WTC11 (cell line): ENCODE data around the gene ABCC2.

Experiments
- CTCF ChIP-seq: fragments of 200-600 bp; IDR thresholded peaks from 2 replicates; pipeline ENCODE4 v1.8.0; 2022; ENCODE audit warnings: antibody characterized with exemption
- ESRRA ChIP-seq: sonication (generic); formaldehyde crosslinking; IDR thresholded peaks from 2 replicates; pipeline ENCODE4 v1.8.1; 2022; ENCODE audit warnings: mild to moderate bottlenecking, missing genetic modification reagents, borderline replicate concordance
- JUN ChIP-seq: sonication (generic); formaldehyde crosslinking; IDR thresholded peaks from 2 replicates; pipeline ENCODE4 v1.8.0; 2023; ENCODE audit warnings: mild to moderate bottlenecking, missing genetic modification reagents
- ZNF232 ChIP-seq: sonication (generic); formaldehyde crosslinking; IDR thresholded peaks from 2 replicates; pipeline ENCODE4 v1.8.0; 2022; ENCODE audit warnings: mild to moderate bottlenecking, missing genetic modification reagents
- TF ChIP-seq, protein P1 (sequence below): sonication (generic); formaldehyde crosslinking; IDR thresholded peaks from 2 replicates; pipeline ENCODE4 v1.8.1; 2022; ENCODE audit warnings: low read depth, missing genetic modification reagents, borderline replicate concordance

DNA sequence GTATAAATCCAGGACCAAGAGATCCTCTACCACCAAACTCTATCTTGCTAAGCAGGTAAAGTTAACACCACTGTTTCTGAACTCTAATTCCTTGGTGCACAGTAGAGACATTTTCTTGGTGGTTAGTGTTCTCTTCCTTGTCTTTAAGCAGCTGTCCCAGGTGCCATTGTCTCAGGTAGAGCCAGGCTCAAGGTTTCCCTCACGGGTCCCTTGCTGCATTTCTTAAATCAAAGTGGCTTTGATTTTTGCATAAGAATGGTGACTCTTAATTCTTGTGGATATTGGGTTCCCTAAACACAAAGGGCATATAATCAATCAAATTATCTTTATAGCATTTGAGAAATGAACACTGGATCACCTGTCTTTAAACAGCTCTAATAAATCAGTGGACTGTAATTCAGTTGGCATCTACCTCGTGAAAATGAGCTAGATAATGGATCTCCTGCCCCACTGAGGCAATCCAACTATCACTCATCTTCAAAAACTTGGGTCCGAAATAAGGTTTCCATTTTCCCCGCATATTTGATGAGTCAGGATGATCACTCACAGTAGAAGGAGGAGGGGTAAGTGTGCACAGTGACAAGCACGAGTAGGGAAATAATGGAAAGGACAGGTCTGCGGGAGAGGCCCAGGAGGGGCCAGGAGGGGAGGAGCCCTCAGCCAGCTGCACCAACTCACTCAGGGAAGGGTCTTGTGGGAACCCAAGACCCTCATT, 2.4 kb downstream of the ABCC2 start:
- TF ChIP-seq ZNF232 (CRISPR knock-in tag) (no peak), JUN (no peak), ESRRA (CRISPR knock-in tag) (no peak), CTCF (no peak)
- TF ChIP-seq, protein P1, sequence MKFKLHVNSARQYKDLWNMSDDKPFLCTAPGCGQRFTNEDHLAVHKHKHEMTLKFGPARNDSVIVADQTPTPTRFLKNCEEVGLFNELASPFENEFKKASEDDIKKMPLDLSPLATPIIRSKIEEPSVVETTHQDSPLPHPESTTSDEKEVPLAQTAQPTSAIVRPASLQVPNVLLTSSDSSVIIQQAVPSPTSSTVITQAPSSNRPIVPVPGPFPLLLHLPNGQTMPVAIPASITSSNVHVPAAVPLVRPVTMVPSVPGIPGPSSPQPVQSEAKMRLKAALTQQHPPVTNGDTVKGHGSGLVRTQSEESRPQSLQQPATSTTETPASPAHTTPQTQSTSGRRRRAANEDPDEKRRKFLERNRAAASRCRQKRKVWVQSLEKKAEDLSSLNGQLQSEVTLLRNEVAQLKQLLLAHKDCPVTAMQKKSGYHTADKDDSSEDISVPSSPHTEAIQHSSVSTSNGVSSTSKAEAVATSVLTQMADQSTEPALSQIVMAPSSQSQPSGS = no peak
